22Rv1 (cell line): ENCODE data around the gene RAMACL.

Source experiments
- H3K27ac ChIP-seq: fragments of 450-650 bp; 2 replicates; pipeline ENCODE4 v1.5.1; 2017
- ZFX ChIP-seq: fragments of 450-650 bp; IDR thresholded peaks from 2 replicates; pipeline ENCODE4 v1.6.1; 2017; ENCODE audit warnings: antibody characterized with exemption, borderline replicate concordance
- TF ChIP-seq, protein P1 (sequence below): fragments of 450-650 bp; IDR thresholded peaks from 2 replicates; pipeline ENCODE4 v1.5.1; 2017; ENCODE audit warnings: mild to moderate bottlenecking

Gene RAMACL

DNA sequence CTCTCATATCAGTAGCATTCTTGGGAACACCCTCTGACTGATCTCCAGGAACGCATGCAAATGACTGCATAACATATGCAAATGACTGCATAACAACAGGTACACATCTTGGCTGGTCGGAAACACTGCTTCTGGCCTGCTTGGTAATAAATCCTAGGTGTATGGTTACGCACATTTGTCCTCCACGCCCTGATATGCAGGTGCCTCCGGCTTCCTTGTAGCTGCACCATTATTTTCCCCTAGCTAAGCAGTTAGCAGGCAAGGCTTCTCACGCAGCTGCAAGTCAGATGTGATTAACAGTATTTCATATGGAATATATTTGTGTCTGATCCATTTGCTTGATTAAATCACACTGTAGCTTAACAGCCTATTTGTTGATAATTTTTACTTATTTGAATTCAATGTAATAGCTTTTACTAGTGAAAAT, 34.6 kb upstream of the RAMACL start:
- no peak overlapping the region for H3K27ac ChIP-seq
- no peak for TF ChIP-seq ZFX
- TF ChIP-seq, protein P1, sequence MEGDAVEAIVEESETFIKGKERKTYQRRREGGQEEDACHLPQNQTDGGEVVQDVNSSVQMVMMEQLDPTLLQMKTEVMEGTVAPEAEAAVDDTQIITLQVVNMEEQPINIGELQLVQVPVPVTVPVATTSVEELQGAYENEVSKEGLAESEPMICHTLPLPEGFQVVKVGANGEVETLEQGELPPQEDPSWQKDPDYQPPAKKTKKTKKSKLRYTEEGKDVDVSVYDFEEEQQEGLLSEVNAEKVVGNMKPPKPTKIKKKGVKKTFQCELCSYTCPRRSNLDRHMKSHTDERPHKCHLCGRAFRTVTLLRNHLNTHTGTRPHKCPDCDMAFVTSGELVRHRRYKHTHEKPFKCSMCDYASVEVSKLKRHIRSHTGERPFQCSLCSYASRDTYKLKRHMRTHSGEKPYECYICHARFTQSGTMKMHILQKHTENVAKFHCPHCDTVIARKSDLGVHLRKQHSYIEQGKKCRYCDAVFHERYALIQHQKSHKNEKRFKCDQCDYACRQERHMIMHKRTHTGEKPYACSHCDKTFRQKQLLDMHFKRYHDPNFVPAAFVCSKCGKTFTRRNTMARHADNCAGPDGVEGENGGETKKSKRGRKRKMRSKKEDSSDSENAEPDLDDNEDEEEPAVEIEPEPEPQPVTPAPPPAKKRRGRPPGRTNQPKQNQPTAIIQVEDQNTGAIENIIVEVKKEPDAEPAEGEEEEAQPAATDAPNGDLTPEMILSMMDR: no peak

DNA sequence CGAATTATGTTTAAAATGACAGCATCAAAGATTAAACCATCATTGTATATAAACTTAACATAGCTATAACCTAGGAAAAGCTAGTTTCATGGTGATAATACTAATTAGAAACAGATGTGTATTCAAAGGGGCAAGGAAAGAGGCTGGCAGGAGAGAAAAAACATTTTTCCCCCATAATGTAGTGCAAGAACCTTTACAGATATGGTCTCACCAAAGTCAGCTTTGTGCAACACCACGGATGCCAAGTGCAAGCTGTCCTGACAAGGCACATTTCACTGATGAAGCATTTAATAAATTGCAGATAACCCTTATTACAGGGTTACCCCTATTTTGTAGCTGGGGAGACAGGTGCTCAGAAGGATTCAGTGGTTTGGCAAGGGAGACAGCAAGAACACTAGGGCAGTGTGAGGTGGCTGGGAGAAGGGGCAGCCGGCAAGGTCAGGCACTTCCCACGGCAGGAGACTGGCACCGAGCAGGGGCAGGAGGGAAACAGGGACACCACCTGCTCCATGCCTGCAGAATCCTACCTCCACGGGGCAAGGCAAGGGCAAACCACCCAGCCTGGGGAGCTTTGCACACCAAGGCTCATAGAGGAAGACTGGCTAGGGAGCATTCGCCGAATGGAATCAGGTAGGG, 34.1 kb upstream of the RAMACL start:
- no peak for TF ChIP-seq ZFX
- TF ChIP-seq, protein P1: no peak
- H3K27ac ChIP-seq: no peak overlapping the region

- no peak for TF ChIP-seq ZFX
- TF ChIP-seq, protein P1: no peak
Observed at GRCh38 chr6:166619912-166620311, 33.4 kb upstream of the RAMACL start.

DNA sequence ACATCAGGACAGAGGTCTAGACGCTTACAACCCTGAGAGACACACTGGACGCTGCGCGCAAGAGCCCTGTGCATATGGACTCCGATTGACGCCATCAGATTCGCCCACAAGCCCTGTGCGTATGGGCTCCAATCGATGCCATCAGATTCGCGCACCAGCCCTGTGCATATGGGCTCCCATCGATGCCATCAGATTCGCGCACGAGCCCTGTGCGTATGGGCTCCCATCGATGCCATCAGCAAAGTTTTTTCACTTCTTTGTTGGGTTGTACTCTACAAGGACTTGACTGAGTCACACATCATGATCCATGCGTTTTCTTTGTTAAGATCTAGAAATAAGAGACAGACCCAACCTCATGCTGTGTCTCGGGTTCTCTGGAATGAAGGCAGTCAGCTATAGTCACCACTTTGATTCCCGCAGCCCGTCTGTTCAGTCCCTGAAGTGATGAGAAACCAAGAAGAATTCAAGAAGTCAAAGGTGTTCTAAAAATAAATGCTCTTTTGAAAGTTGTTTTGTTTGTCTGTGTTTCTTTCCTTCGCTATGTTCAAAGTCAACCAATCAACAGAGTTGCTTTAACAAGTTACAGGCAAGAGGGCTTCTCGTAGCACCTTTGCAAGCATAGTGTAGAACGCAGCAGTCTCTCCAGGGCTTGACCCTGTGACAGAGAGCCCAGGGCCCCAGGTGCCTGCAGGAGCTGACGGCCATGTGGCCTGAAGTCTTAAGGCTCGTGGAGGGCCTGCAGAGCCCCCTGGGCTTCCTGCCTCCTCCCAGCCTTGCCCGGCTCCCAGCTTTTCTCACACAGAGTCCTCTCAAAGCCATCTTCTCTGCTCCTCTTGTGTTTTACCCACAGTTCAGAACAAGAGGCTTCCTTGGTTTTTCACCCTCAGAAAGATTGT, 32.6 kb upstream of the RAMACL start:
- TF ChIP-seq, protein P1: no peak
- no peak for TF ChIP-seq ZFX
- H3K27ac ChIP-seq: no peak overlapping the region

More at GRCh38 chr6:166619912-166620311, 33.4 kb upstream of the RAMACL start:
- no peak overlapping the region for H3K27ac ChIP-seq

GRCh38 chr6:166618251-166618650, 31.8 kb upstream of the RAMACL start:
- H3K27ac ChIP-seq: no peak overlapping the region
- TF ChIP-seq, protein P1: no peak
- no peak for TF ChIP-seq ZFX

GRCh38 chr6:166617359-166617758, 30.9 kb upstream of the RAMACL start:
- no peak for TF ChIP-seq ZFX
- TF ChIP-seq, protein P1: no peak
- no peak overlapping the region for H3K27ac ChIP-seq
